HG03378 (cell line): Measurements from ENCODE around the gene SYS1.
A peak's percentile ranks its signal among the peaks of the same experiment; 100 is the strongest.

ENCODE experiments used
- ATAC-seq: cut with Tn5 transposase; IDR thresholded peaks from one replicate; pipeline ENCODE4 v1.9.1; 2021; ENCODE audit warnings: mild to moderate bottlenecking, moderate library complexity; ENCODE audit not compliant: unreplicated experiment

The SYS1 gene

GRCh38 chr20:45362804-45363610 is at the start of gene SYS1:
SYS1 (plus strand) TSS chr20:45363156; CDS start chr20:45363532, 376 bp downstream.
- ATAC-seq: peak; percentile 75

- ATAC-seq: no peak
Measured at GRCh38 chr20:45313943-45314342, 49.0 kb upstream of the SYS1 start.

DNA sequence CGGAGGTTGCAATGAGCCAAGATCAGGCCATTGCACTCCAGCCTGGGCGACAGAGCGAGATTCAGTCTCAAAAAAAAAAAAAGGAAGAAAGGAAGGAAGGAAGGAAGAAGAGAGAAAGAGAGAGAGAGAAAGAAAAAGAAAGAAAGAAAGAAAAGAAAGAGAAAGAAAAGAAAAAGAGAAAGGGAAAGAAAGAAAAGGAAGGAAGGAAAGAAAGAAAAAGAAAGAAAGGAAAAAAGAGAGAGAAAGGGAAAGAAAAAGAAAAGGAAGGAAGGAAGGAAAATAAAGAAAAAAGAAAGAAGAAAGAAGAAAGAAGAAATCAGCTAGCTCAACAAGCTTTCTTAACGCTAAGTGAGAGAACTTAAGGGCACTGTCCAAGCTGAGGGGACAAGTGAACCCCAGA is 47.3 kb upstream of the SYS1 start:
- no peak for ATAC-seq

GRCh38 chr20:45316150-45317080 is 46.5 kb upstream of the SYS1 start:
- ATAC-seq: no peak

DNA sequence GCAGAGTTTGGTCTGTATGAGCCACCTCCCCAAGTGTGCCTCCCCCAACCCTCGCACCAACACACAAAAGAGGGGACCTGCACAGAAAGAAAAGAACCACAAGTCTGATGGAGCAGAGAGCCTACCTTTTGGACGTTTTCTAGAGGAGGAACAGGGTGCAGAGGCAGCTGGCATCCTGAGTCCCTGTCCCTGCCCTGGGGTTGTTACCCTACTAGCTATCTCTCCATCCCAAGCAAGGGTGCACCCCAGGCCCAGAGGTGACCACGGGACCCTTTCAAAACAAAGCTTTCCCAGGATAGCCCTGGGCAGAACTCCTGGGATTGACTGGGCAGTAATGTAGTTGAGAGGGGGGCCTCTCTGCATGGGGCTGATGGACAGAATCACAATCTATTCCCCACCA is 45.1 kb upstream of the SYS1 start:
- ATAC-seq: no peak

- no peak for ATAC-seq
Measured at GRCh38 chr20:45318386-45318939, 44.5 kb upstream of the SYS1 start.

DNA sequence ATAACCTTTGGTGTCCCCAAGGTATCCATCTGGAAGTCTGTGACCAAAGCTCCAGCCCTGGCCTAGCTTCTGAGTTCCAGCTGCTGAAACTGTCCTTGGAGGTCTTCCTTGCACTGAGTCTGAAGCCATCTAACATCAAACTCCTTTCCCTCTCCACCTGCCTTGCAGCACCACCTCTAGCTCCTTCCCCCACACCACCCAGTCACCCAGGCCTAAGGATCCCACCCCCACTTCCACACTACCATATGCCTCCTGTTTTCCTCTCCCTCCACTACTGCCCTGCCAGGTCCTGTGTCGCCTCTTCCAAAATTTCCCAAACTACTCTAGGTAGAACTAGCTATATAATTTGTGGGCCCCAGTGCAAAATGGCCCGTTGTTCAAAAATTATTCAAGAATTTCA is 44.0 kb upstream of the SYS1 start:
- no peak for ATAC-seq

GRCh38 chr20:45320948-45321595 is 41.9 kb upstream of the SYS1 start:
- ATAC-seq: no peak

DNA sequence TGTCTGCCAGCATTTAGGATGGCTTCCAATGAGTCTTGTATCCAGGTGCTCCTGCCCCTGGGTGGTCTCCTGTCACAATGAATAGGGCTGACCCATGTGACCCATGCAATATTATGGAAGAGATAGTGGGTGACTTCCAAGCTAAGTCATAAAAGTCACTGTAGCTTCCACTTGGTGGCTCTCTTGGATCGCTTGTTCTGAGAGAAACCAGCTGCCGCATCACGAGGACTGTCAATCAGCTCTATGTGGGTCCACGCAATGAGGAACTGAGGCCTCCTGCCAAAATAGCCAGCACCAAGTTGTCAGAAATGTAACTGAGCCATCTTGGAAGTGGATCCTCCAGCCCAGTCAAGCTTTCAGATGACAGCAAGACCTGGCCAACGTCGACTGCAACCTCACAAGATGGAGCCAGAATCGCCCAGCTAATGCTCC is 40.0 kb upstream of the SYS1 start:
- ATAC-seq: no peak

DNA sequence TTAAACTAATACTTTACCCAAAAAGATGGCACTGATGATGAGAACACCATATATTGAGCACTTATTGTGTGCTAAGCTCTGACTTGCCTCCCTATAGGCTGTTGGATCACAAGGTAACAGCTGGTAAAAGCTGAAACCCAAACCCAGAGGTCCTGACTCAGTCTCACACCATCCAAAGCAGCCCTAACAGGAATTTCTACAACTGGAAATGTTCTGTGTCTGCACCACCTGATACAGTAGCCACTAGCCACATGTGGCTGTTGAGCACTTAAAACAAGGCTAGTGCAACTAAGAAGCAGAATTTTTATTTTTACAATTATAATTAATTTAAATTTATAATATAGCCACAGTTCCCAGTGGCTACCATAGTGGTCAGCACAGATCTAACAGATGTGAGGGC is 39.2 kb upstream of the SYS1 start:
- ATAC-seq: no peak

GRCh38 chr20:45325371-45325770 is 37.6 kb upstream of the SYS1 start:
- ATAC-seq: no peak

- ATAC-seq: no peak
Measured at GRCh38 chr20:45328451-45328850, 34.5 kb upstream of the SYS1 start.

DNA sequence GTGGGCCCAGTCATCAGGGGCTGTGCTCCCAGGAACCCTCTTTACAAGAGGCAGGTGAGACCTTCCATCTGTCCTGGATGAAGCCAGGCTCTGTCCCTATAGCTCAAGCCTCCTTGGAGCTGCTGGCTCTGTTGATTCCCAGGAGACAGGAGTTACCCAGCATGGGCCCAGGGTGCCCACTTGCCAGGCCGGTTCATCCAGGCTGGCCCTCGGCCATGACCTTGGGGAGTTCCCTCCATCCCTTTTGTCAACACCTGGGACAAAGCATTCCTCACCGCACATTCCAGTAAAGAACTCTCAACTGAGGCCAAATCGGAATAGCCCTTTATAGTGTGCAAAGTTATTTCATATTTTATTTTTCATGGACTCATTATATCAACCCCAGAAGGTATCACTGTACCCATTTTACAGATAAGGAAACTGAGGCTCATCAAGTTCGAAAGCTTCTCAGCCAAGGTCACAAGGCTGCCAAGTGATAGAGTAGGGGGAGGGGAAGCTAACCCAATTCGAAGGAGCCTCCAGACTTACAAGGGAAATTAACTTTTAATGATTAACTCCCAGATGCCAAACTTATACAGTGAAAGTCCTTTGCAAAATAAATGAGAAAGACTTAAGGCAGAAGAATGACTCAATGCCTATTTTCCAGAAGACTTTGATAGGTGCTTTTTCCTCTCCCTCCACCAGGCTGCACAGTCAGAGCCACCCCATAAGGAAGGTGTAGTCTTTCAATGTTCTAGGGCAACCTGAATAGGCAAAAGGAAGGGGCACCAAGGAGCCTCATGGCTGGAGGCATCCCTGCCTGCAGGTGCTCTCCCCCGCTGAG is 33.2 kb upstream of the SYS1 start:
- ATAC-seq: no peak

- ATAC-seq: no peak
Measured at GRCh38 chr20:45330476-45330875, 32.5 kb upstream of the SYS1 start.

DNA sequence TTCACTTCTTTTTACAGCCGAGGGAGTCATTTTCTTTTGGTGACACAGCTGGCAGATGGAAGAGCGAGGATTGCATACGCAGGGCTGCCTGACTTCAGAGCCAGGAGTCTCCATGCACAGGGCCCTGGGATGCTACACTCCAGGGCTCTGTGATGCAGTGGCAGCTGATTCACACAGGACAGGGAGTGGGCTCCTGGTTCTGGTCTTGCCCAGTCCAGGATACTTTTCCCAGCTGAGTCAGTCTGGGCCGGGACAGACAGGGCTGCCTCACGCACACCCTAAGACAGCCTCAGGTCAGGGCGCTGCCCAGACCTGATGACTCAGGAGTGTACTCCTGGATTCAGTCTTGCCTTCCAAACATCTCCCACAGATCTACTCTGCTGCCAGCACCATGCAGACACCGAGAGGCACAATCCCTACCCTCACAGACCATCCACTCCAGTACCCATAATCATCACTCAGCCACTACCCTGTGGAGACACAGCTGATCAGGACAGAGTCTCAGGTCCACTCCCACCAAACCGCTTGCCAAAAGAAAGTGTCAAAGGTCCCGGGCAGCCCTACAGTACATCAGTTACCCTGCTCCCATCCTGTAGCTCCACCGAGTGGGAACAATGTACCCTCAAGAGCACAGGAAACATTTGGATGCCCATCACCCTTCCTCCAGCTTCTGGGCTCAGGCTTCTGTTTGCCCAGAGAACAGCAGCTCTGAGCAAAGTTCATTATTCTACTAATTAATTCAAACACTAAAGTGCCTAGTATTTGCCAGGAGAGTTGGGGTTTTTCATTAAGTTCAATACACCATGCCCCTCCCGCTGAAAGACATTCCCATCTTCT is 26.2 kb upstream of the SYS1 start:
- no peak for ATAC-seq

DNA sequence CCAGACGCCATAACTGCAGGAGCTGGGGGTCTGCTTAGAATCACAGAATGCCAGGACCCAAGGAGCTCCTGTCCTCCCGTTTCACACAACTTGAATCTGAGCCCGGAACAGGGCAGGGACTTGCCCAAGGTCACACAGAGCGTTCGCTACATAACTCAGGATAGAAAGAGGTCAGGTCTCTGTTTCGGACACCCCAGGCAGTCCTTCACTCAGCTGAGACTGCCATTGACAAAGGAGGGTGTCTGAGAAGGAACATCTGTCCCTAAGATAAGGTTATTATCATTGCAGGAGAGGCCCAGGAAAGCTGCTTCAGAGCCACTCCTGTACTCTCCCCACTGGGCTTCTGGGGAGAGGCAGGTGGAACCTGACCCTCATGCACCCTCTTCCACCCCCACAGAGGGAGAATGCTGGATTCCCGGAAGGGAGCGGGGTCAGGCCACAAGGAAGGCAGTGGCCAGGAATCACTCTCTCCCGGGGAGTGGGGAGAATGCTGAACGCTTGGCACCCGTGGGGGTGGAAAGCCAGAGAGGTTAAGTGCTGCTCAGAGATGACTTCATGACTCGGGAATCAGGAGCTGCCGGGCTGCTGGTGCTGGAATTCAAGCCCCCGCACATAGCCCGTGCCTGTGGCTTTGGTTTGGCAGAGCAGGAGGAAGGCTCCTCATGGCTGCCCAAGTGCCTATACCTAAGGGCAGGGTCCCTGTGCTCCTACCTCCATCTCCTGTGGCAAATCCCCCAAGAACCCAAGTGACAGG is 25.4 kb upstream of the SYS1 start:
- no peak for ATAC-seq

- ATAC-seq: no peak
Measured at GRCh38 chr20:45338121-45339030, 24.6 kb upstream of the SYS1 start.

- ATAC-seq: no peak
Measured at GRCh38 chr20:45339084-45339483, 23.9 kb upstream of the SYS1 start.
